ENCODE measurements around the gene OR5B12. TPM values are rescaled to one million over a fixed set of nuclear protein-coding genes. Genes with fewer than 3 reads are reported as not detected.

The OR5B12 gene
- total RNA-seq: not detected
- long read RNA-seq: 0 reads

DNA sequence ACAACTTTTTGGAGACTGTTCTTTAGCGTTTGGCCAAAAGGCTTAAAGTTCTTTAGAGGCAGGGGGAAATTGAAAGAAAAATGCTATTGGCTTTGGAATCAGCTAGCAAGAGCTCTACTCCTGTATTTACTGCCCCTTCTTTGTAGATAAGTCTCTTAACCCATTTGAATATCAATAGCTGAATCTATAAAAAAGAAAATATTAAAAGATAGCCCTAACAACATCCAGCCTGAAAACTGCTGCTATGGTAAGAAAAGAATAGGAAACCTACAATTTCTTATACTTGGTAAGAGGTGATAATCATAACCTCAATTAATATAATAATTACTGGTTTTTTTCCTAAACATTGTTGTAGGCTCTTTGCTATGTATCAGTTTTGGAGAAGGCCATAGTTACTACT, at the start of gene OR5B12:
Gene OR5B12, minus strand, starts transcription at position 101 of the 400 bp plus-strand sequence. CDS start 2,085 bp downstream, outside the sequence.
- no peaks in the 10 kb centered on the region for H3K4me1 ChIP-seq
- no peak within 1 kb of the TSS for H3K4me3 ChIP-seq
- ATAC-seq (no peak), DNase-seq (no peak)
- TF ChIP-seq, protein P1, sequence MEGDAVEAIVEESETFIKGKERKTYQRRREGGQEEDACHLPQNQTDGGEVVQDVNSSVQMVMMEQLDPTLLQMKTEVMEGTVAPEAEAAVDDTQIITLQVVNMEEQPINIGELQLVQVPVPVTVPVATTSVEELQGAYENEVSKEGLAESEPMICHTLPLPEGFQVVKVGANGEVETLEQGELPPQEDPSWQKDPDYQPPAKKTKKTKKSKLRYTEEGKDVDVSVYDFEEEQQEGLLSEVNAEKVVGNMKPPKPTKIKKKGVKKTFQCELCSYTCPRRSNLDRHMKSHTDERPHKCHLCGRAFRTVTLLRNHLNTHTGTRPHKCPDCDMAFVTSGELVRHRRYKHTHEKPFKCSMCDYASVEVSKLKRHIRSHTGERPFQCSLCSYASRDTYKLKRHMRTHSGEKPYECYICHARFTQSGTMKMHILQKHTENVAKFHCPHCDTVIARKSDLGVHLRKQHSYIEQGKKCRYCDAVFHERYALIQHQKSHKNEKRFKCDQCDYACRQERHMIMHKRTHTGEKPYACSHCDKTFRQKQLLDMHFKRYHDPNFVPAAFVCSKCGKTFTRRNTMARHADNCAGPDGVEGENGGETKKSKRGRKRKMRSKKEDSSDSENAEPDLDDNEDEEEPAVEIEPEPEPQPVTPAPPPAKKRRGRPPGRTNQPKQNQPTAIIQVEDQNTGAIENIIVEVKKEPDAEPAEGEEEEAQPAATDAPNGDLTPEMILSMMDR (IDR thresholded peaks at IDR 0.05): no peak
- peaks cover 6% of the 10 kb centered on the region for H3K9me3 ChIP-seq
- intact Hi-C loops (cut with DNase I): no loop called here
- no peaks in the 10 kb centered on the region for H3K27me3 ChIP-seq (ENCODE audit: low read depth)
- no peaks in the 10 kb centered on the region for H3K36me3 ChIP-seq
- no peak within 1 kb of the TSS for H3K27ac ChIP-seq

DNA sequence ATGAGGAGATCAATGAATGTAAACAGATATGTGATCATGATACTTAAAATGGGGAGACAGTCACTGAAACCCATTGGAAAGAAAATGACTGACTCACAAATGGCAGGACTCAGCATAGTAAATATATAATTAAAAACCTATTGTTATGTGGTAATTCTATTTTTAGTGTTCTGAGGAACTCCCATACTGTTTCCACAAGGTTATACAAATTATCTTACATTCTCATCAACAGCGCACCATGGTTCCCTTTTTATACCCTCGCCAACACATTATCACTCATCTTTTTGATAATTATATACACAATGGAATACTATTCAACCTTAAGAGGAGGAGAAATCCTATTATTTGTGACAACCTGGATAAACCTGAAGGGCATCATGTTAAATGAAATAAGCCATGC, 48.8 kb upstream of the OR5B12 start:
- H3K4me1 ChIP-seq: no peaks in the 10 kb centered on the region
- no peak overlapping the region for H3K4me3 ChIP-seq
- TF ChIP-seq, protein P1 (IDR thresholded peaks at IDR 0.05): no peak
- no peaks in the 10 kb centered on the region for H3K27me3 ChIP-seq (ENCODE audit: low read depth)
- no peaks in the 10 kb centered on the region for H3K9me3 ChIP-seq
- DNase-seq (no peak), ATAC-seq (no peak)
- intact Hi-C loops (cut with DNase I): no loop called here
- no peaks in the 10 kb centered on the region for H3K36me3 ChIP-seq
- H3K27ac ChIP-seq: no peak overlapping the region

DNA sequence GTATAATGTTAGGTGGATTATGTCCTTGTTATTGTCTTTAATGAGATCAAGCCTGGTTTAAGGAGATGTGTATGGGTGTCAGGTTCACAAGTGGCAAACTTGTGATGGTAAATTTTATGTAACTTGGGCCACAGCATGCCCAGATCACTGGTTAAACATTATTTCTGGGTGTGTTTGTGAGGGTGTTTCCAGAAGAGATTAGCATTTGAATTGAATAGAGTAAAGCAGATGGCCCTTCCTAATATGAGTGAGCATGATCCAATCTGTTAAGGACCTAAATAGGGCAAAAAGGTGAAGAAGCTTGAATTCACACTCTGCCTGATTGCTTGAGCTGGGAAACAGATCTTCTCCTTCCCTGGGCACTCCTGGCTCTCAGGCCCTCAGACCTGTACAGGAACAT, 45.1 kb upstream of the OR5B12 start:
- Histone ChIP-seq H3K4me3 (no peak overlapping the region), H3K36me3 (no peaks in the 10 kb centered on the region), H3K27me3 (ENCODE audit: low read depth) (no peaks in the 10 kb centered on the region), H3K27ac (no peak overlapping the region), H3K9me3 (no peaks in the 10 kb centered on the region), H3K4me1 (no peaks in the 10 kb centered on the region)
- ATAC-seq: no peak
- no peak for DNase-seq
- TF ChIP-seq, protein P1 (IDR thresholded peaks at IDR 0.05): no peak
- intact Hi-C loops (cut with DNase I): no loop called here

DNA sequence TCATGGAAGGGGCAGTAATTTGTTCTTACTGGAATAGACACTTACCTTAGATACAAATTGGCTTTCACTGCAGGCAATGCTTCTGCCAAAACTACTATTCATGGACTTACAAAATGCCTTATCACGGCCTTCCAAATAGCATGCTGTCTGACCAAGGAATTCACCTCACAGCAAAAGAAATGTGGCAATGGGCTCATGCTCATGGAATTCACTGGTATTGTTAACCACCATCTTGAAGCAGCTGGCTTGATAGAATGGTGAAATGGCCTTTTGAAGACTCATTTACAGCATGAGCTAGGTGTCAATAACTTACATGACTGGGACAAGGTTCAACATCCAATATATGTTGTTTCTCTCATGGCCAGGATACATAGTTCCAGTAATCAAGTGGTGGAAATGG, 43.9 kb upstream of the OR5B12 start:
- intact Hi-C loops (cut with DNase I): no loop called here
- TF ChIP-seq, protein P1 (IDR thresholded peaks at IDR 0.05): no peak
- Histone ChIP-seq H3K27ac (no peak overlapping the region), H3K9me3 (no peaks in the 10 kb centered on the region), H3K36me3 (no peaks in the 10 kb centered on the region), H3K4me3 (no peak overlapping the region), H3K4me1 (no peaks in the 10 kb centered on the region), H3K27me3 (ENCODE audit: low read depth) (no peaks in the 10 kb centered on the region)
- DNase-seq: no peak
- no peak for ATAC-seq

DNA sequence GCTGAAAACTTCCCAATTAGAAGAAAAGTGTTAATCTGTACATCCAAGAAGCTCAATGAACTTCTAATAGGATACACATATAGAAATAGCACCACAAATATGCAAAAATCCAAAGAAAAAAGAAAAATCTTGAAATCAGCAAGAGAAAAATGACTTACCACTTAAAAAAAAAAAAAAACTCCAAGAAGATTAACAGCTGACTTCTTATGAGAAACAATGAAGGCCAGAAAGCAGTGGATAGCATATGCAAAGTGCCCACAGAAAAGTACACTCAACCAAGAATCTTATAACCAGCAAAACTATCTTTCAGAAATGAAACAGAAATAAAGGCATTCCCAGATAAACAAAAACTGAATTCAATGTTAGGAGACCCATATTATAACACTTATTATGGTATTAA, 29.9 kb upstream of the OR5B12 start:
- TF ChIP-seq, protein P1 (IDR thresholded peaks at IDR 0.05): no peak
- Histone ChIP-seq H3K4me3 (no peak overlapping the region), H3K9me3 (peaks cover 18% of the 10 kb centered on the region), H3K36me3 (no peaks in the 10 kb centered on the region), H3K4me1 (no peaks in the 10 kb centered on the region), H3K27me3 (ENCODE audit: low read depth) (no peaks in the 10 kb centered on the region), H3K27ac (no peak overlapping the region)
- ATAC-seq (no peak), DNase-seq (no peak)
- intact Hi-C loops (cut with DNase I): no loop called here

DNA sequence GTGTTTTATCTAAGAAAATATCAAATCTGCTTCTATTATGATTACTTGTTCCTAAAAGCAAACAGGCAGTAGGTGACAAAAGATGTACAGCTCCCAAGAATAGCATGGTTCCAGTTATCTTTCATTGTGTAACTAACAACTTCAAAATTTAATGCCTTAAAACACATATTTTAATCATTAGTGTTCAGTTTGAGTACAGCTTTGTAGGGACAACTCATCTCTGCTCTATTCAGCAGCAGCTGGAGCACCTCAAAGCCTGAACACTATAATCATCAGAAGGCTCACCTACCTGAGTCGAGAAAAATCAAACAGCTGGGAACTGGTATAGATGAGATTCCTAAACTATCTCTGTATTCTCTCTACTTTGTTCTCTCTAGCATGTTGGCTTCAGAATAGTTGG, 24.3 kb upstream of the OR5B12 start:
- Histone ChIP-seq H3K4me1 (no peaks in the 10 kb centered on the region), H3K27ac (no peak overlapping the region), H3K9me3 (peaks cover 8% of the 10 kb centered on the region), H3K36me3 (no peaks in the 10 kb centered on the region), H3K27me3 (ENCODE audit: low read depth) (no peaks in the 10 kb centered on the region), H3K4me3 (no peak overlapping the region)
- TF ChIP-seq, protein P1 (IDR thresholded peaks at IDR 0.05): no peak
- intact Hi-C loops (cut with DNase I): no loop called here
- DNase-seq: no peak
- no peak for ATAC-seq
